ENCODE measurements around the gene OPRL1.

The OPRL1 gene

DNA sequence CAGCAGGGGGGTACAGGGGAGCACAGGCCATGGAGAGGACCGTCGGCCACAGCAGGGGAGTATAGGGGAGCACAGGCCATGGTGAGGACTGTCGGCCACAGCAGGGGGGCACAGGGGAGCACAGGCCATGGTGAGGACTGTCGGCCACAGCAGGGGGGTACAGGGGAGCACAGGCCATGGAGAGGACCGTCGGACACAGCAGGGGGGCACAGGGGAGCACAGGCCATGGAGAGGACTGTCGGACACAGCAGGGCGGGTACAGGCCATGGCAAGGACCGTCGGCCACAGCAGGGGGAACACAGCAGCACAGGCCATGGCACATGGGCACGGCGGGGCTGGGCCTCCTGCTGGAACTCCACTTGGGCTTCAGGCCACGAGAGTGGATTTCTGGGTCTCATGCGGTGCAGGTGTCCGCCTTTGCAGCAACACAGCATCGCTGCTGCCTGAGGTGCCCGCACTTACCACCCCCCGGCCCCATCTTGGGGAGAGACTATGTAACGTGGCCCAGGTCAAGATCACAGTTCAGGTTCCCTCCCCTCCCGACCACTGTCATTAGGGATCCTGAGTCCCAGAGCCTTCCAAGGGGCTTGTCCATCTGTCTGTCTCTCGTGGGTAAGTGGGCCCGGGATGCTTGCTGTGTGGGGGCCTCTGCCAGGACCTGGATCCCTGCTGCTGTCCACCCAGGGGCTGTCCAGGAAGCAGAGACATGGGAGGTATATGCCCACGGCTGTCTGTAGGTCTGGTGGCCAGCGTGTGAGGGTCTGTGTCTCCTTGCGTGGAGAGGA lies 25.0 kb downstream of the OPRL1 start:
- no peak for DNase-seq (ENCODE audit: low spot score)

DNA sequence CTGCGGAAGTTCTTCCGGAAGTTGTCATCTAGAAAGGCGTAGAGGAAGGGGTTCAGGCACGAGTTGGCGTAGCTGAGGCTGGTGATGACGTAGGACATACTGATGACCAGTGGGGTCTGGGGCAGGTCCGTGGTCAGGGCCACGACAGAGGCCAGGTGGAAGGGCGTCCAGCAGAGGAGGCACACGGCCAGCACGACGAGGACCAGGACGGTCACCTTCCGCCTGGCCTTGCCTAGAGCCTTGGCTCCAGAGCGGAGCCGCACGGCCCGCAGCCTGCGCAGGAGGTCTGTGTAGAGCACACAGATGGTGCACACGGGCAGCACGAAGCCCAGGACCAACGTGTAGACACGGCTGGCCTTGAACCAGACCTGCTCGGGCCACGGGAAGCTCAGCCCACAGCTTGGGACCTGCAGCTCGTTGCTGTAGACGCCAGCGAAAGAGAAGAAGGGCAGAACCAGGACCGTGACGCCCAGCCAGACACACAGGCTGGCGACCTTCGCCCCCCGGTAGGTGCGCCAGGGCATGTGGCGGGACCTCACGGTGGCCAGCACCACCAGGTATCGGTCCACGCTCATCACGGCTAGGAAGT lies 26.1 kb downstream of the OPRL1 start:
- no peak for DNase-seq (ENCODE audit: low spot score)

DNA sequence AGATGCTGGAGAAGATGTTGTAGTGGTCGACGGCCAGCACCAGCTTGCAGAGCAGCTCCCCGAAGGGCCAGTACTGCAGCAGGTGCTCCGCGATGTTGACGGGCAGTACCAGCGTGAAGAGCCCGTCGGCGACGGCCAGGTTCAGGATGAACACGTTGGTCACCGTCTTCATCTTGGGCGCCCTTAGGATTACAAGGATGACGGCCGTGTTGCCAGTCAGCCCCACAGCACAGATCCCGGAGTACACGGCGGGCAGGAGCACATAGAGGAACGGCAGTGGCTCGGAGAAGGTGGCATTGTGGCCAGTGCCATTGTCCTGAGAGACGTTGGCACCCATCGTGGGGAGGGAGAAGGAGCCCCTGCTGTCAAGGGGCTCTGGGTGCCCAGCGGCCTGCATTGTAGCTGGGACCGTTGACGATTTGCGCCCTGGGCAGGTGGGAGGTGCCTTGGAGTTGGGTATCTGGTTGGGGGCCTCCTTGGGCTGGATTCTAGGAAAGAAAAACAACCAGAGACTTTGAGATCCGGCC lies 26.6 kb downstream of the OPRL1 start:
- no peak for DNase-seq (ENCODE audit: low spot score)

DNA sequence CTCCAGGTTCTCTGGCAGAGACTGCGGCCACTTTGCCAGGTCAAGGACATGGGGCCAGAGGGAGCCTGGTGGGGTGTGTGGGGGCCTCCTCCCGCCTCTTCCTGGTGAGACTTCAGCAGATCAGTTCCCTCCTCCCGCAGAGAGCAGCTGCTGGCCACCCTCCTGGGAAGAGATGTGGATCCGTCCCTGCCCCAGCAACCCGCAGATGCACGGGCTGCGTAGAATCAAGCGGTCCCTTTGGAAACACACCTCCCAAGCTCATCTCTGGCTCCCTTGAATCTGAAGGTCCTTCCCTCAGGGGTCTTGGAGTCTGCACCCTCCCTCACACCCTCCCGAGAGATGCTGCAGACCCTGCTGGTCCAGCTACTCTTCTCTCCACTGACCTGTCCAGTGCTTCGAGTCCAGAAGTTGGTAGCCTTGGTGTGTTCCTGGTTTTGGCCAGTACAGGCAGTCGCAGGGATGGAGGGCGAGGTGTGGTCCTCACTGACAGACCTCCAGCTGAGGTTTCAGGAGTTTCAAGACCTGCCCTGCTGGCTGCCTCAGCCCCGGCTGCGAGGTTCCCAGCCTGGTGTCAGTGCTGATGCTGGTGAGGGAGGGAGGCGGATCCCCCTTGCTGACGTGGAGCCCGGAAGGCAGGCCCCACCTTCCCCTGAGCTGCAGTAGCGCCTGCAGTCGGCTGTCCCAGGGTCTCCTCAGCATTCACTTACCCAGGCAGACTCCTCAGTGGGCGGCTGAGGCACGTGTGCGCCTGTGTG lies 27.3 kb downstream of the OPRL1 start, which contains the start of gene NPBWR2:
Gene NPBWR2, minus strand, starts transcription at position 585 of the 755 bp plus-strand sequence. CDS start 734 bp downstream, outside the sequence.
- no peak for DNase-seq (ENCODE audit: low spot score)

DNA sequence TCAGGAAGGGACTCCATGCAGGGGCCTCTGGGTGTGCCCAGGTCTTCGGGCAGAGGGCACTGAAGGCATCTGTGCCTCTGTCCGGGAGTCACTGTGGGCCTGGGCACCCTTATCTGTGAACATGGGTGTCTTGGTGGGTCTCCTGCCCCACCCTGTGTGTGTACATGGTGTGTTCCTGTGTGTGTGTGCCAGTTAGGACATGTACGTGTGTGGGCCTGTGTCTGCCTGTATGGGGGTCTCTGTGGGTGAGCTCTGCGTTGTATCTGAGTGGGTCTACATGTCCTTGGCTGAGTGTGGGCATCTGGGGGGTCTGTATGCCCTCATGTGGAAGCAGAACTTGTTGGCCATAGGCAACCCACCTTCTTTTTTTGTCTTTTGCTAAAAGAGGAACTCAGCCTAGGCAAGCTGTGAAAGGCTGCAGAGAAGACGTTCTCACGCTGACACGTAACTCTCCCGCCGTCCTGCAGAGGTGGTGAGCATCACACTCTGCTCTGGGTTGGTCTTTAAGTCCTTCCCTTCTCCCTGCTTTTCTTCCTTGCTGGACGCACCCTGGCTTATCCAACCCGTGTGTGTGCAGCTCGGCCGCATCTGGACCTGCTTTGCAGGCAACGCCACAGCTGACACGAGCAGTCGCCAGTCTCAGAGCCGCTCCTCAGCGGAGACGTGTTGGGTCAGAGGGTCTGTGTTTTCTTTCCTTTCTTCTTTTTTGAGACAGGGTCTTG lies 28.0 kb downstream of the OPRL1 start:
- no peak for DNase-seq (ENCODE audit: low spot score)

DNA sequence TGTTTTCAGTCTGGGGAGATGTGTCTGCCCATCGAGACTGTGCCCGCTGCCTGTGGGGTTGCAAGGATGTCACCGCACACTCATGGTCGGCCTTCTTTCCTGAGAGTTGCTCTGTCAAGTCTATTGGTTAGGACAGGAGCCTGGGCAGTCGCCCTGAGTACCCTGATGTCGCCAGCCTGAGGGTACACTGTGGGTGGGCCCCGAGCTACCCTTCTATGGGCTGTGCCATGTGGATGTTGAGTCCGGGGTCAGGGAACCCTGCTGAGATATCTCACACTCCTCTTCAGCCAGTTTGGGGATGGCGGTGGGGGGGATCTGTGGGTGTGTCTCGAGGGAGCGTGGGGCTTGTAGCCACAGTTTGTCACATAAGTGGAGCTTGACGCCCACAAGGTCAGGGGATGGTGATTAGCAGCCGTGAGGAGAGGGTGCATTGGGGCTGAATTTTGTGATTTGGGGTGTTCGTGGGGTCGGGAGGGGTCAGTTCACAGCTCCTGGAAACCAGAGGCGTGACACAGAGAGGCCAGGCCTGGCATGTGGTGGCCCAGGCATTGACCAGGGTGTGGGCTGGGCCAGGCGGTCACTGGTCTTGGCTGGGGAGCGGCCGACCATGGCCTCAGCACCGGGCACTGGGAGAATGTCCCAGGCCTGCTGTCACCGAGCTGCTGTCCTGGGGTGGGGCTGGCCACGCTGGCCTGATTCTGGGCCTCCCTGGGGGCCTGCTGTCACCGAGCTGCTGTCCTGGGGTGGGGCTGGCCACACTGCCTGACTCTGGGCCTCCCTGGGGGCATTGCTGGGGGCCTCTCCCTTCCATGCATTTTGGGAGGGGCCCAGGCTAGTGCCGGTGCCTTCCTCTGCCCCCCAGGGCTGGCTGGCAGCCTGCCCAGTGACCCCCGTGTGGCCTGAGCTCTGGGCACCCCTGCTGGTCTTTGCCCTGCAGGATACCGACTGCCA lies 29.1 kb downstream of the OPRL1 start:
- DNase-seq (ENCODE audit: low spot score), result no peak

DNA sequence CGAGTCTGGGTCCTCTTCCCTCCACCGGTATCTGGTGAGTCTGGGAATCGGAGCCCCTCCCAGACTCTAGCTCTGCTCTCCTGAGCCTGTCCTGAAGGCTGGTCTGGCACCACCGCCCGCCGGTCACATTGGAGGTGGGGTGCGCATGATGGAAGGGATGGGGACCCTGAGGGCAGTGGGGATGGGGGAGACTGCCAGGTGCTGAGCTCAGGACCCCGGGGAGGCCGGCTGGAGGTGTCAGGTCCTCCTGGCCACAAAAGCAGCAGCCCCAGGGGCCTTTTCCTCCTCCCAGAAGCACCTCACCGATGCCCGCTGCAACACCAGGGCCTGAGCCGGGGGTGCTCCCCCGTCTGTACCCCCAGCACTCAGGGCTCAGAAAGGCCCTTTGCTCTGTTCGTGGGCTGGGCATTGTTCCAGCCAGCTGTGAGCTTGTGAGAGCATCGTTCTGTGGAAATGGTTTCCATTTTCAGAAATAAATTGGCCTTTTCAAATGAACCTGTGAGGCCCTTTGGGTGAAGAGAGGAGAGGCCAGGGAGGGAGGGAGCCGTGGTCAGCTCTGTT lies 30.0 kb downstream of the OPRL1 start:
- no peak for DNase-seq (ENCODE audit: low spot score)

DNA sequence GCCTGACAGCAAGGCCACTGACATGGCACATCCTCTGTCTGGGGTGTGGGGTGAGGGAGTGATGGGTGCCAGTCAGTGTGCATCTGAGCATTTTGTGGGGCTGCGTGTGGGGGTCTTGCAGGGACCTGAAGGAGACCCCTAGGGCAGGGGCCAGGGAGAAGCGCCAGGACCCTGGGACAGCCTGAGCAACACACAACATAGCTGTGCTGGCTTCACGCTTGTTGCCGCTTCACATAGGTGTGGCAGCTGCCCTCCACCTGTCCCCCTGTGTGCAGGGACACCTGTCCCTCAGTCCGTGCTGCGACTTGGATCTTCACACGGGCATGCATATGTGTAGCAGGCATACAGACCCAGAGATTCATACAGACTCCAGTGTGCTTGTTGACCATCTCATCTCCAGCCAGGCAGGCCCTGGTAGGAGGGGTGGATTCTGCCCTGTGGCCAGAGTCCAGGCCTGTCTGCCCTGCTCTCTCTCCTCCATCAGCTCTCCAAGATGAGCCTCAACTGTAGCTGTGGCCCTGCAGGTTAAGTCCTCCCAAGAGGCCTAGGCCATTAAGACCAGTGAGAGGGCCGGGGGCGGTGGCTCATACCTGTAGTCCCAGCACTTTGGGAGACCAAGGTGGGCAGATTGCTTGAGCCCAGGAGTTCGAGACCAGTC lies 30.7 kb downstream of the OPRL1 start:
- DNase-seq (ENCODE audit: low spot score), result no peak

DNA sequence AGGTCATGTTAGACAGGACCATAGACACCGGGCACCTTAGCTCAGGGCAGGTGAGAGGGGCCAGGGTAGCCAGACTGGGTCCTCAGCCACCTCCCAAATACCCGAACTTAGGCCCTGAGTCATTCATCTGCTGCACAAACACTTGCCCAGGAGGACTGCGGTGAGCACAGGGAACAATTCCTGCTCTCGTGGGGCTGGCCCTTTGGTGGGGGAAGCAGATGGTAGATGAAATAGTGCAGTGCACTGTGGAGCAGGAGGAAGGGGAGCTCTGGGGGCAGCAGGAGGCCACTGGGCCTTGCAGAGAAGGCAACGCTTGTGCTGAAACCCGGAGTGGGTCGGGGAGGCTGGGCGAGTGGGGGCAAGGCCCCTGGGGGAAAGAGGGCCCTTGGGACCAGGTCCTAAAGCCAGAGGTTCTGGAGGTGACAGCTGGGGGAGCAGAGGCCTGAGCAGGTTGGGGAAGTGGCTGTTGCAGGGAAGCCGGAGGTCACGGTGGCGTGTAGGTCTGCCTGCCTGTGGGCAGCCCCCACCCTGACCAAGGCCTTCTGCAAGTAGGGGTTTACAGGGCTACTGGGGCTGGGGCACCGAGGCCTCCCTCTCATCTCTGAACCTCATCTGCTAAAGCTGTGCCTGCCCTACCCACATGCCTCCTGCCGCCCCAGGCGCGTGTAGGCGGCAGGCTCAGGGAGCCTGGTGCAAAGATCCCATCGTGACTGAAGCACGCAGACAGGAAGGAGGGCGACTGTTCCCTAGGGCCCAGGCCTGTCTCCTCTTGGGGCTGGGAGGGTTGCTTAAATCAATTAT lies 32.2 kb downstream of the OPRL1 start:
- no peak for DNase-seq (ENCODE audit: low spot score)

DNA sequence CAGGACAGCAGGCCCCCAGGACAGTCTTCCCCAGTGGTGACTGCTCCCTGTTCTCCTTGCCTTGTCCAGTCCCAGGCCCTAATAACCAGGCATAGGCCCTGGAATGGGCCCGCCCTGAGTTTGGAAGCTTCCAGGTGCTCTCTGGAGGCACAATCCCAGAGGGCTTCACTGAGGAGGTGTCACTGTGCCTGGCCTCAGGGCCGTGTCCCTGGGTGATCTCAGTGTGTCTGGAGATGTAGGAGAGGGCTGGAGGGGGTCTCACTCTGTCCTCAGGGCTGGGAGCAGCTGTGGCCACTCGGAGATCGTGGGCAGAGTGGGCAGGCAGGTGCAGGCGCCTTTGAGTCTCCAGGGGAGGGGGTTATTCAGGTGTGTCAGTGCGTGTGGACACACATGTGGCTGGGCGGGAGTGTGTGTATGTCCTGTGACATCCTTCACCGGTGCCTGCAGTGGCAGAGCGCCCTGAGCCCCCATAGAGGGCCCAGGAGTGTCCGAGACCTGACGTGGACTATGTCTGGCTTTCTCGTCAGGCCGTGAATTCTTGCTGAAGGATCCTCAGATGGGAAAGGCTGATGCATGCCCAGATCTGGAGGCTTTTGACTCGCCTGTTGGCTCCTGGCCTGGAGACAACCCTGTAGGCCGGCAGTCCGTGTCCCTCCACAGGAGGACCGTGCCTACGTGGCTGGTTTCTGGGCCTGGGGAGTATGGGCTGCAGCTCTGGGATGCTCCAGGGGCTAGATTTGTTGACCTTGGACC lies 33.0 kb downstream of the OPRL1 start:
- DNase-seq (ENCODE audit: low spot score), result no peak

DNA sequence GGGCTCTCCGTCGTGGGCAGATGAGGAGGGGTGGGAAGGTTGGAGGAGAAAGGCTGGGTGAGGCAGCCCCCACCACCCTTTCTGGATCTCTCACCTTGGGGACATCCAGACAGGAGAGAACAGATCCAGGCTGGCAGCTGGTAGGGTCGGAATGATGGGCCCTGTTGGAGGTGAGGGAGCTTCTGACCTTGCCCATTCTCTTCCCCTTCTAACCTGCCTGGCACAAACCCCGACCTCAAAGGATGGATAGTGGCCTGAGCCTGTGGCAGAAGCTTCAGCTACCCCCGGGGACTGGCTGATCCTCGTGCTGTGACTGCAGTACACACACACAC lies 33.5 kb downstream of the OPRL1 start:
- no peak for DNase-seq (ENCODE audit: low spot score)

DNA sequence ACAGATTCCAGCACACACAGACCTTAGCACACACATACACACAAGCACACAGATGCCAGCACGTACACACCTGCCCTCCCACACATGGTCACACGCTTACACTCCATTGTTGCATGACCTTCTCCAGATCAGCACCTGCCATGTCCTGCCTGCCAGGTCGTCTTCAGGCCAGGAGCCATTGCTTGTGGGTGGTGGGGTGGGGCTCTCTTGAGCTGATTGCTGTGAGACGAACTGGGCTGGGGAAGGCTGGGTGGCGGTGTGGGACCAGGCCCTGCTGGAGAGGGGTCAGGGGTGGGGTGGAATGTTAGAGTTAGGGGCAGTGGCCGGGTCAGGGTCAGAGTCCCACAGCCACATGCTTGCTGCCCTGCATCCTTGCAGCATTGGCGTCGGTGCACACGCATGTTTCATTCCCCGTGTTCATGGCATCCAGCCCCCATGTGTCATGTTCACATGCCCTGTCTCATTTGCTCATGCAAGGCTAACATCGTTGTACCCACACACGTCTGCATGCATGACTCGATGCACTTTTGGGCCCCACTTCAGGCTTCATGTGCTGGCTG lies 34.0 kb downstream of the OPRL1 start:
- DNase-seq (ENCODE audit: low spot score), result no peak

DNA sequence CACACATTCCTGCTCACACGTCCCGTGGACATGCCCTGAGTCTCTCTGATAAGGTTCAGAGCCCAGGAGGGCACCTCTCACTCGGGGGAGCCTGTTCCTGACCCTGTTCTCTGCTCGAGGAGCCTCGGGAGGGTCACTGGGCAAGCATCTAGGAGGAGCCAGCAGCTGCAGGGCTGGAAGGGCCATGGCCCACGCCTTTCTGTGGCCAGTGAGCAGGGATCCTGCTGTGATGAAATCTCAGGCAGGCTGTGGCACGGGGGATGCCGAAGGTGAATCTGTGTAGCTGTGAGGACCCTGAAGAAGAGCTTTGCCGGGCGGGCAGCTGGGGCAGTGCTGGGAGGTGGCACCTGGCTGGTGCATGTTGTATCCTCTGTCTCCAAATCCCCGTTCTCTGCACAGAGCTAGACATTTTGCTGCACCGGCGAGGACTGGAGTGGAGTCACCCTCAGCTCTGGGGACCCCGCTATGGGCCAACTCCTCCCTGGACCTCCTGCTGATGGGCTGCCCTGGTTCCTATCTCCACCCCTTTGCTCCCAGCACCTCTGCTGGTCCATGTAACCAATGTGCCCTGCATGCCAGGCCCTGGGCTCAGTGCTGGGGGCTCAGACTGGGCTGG lies 34.6 kb downstream of the OPRL1 start:
- no peak for DNase-seq (ENCODE audit: low spot score)

DNA sequence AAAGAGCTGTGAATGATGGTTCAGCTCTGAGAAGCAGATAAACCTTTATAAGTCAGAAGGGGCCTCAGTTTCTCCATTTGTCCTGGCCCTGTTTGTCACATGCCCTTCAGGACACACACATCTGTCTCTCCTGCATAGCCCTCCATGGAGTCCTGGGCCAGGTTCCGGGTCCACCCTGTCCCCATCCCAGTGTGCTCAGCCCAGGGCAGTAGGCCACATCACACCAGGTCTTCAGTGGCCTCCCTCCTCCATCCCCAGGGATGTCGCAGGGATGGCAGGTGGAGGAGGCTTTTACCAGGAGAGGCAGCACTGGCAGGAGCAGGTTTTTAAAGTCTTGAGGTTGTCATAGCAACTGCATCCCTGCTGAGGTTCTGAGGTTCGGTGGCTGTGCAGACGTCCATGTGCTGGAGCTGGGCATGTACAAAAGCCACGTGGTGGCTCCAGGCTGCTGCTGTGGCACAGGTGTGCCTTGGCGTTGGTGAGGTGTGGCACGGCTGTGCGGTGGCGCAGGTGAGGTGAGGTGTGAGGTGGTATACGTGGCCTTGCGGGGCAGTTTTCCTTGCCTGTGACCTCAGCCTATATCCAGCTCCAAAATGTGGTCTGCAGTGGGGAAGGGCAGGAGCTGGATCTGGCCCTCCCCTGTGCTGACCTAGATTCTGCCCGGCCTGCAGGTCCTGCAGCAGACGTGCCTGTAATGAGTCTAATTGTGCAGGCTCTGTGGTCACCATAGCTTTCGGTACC lies 35.5 kb downstream of the OPRL1 start:
- no peak for DNase-seq (ENCODE audit: low spot score)

DNA sequence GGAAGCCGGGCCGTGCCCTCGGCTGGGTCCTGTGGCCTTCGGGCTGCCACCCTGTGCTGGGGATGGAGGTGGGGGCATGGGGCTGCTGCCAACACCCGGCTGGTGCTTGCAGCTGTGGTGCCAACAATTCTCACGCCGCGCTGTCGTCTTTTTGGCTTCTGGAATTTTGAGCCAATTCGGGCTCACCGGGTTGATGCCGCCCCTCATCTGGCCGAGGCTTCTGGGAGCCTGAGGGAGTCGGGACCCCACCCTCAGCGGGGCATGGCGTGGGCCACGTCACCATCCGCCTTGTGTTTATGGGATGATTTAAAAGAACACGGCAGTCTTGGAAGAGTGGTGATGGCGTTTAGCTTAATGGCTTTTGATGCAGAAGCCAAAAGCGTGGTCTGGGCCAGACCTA lies 36.1 kb downstream of the OPRL1 start:
- no peak for DNase-seq (ENCODE audit: low spot score)

DNA sequence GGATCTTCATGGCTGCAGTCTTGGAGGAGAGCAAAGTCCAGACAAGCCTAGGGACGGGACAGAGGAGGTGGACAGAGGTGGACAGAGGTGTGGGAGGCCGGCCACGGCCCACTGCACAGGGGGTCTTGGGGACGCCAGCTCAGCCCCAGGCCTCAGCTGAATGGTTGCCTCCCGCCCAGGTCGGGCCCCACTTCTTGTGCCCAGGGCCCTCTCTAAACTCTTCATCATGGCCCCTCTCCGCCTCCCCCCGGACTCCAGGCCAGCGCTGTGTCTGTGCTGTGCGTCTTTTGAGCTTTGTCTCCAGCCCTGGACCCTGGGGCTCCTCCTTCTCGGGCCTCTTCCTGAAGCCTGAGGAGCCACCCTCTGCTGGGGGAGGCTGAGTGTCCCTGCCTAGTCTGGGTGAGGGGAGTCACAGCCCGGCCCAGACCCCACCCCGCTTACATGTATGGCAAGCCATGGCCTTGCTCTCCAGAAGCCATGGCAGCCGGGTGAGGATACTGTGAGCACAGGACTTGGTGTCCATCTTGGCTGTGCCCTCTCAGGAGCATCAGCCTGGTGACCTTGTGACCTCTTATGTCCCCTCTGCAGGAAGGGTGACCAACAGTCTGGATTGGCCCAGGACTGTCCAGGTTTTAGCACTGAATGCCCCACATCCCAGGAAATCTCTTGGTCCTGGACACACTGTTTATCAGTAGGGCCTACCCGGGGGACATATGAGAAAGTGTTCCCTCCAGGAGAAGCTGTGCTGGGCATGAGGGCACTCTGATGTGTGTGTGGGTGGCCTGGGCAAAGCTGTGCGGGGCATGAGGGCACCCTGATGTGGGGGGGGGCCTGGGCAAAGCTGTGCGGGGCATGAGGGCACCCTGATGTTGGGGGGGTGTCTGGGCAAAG lies 36.9 kb downstream of the OPRL1 start:
- DNase-seq (ENCODE audit: low spot score), result no peak

All from HuH-7 (cell line).